Large intestine (tissue), 12 donors: Measurements from ENCODE around the gene DFFA. TPM values are rescaled to one million over a fixed set of nuclear protein-coding genes. Genes with fewer than 3 reads are reported as not detected.

ENCODE experiments used
- DNase-seq, 2 donors: peaks; one replicate each; pipeline versions ENCODE4 v3.0.0 to v3.0.0-alpha.2; 2013
- H3K27ac ChIP-seq: one replicate; pipeline ENCODE4 v1.5.1; 2013; ENCODE audit warnings: low read length
- H3K27me3 ChIP-seq: 2 replicates; pipeline ENCODE4 v1.6.1; 2013; ENCODE audit warnings: low read length; ENCODE audit not compliant: control insufficient read depth, insufficient read depth
- H3K36me3 ChIP-seq: 2 replicates; pipeline ENCODE4 v1.6.1; 2013; ENCODE audit warnings: low read length; ENCODE audit not compliant: control insufficient read depth, insufficient read depth
- H3K4me1 ChIP-seq: one replicate; pipeline ENCODE4 v1.6.1; 2013; ENCODE audit warnings: low read length; ENCODE audit not compliant: control insufficient read depth, insufficient read depth
- H3K4me3 ChIP-seq: one replicate; pipeline ENCODE4 v1.5.1; 2013; ENCODE audit warnings: low read length
- H3K9me3 ChIP-seq: one replicate; pipeline ENCODE4 v1.6.1; 2013; ENCODE audit warnings: mild to moderate bottlenecking, low read depth, low read length, moderate library complexity; ENCODE audit not compliant: control insufficient read depth
- WGBS: methylation state at CpG from one replicate; pipeline ENCODE4 v1.1.5; 2013; ENCODE audit warnings: low lambda C conversion rate; ENCODE audit not compliant: insufficient coverage; 5-methylcytosine and 5-hydroxymethylcytosine counted together
- long read RNA-seq, 11 donors: transcript quantifications; one replicate each; lab custom pipeline, GENCODE V29; 2026
- polyA plus RNA-seq: library from polyadenylated mRNA; unstranded; fragments of 120-200 nt; gene quantifications from one replicate; pipeline ENCODE4 v1.2.1, GENCODE V29; 2013

Gene DFFA, protein sequence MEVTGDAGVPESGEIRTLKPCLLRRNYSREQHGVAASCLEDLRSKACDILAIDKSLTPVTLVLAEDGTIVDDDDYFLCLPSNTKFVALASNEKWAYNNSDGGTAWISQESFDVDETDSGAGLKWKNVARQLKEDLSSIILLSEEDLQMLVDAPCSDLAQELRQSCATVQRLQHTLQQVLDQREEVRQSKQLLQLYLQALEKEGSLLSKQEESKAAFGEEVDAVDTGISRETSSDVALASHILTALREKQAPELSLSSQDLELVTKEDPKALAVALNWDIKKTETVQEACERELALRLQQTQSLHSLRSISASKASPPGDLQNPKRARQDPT
- polyA plus RNA-seq: 29.3 TPM
- long read RNA-seq, donor 1, full-length matches to known transcripts: 9 of 9 reads
- long read RNA-seq, donor 1, partial matches to known transcripts: 0 of 9 reads
- long read RNA-seq, donor 1, other reads (novel, unspliced or antisense): 0 of 9 reads
- long read RNA-seq, donor 2, full-length matches to known transcripts: 16 of 31 reads
- long read RNA-seq, donor 2, partial matches to known transcripts: 15 of 31 reads
- long read RNA-seq, donor 2, other reads (novel, unspliced or antisense): 0 of 31 reads
- long read RNA-seq, donor 3: 0 reads
- long read RNA-seq, donor 4, partial matches to known transcripts: 0 of 1 reads
- long read RNA-seq, donor 4, other reads (novel, unspliced or antisense): 0 of 1 reads
- long read RNA-seq, donor 5, full-length matches to known transcripts: 7 of 7 reads
- long read RNA-seq, donor 5, partial matches to known transcripts: 0 of 7 reads
- long read RNA-seq, donor 5, other reads (novel, unspliced or antisense): 0 of 7 reads
- long read RNA-seq, donor 6, full-length matches to known transcripts: 16 of 16 reads
- long read RNA-seq, donor 6, partial matches to known transcripts: 0 of 16 reads
- long read RNA-seq, donor 6, other reads (novel, unspliced or antisense): 0 of 16 reads
- long read RNA-seq, donor 7, full-length matches to known transcripts: 9 of 9 reads
- long read RNA-seq, donor 7, partial matches to known transcripts: 0 of 9 reads
- long read RNA-seq, donor 7, other reads (novel, unspliced or antisense): 0 of 9 reads
- long read RNA-seq, donor 8, full-length matches to known transcripts: 27 of 64 reads
- long read RNA-seq, donor 8, partial matches to known transcripts: 21 of 64 reads
- long read RNA-seq, donor 8, other reads (novel, unspliced or antisense): 16 of 64 reads
- long read RNA-seq, donor 9, full-length matches to known transcripts: 9 of 9 reads
- long read RNA-seq, donor 9, partial matches to known transcripts: 0 of 9 reads
- long read RNA-seq, donor 9, other reads (novel, unspliced or antisense): 0 of 9 reads
- long read RNA-seq, donor 10, full-length matches to known transcripts: 14 of 14 reads
- long read RNA-seq, donor 10, partial matches to known transcripts: 0 of 14 reads
- long read RNA-seq, donor 10, other reads (novel, unspliced or antisense): 0 of 14 reads
- long read RNA-seq, donor 11, full-length matches to known transcripts: 13 of 13 reads
- long read RNA-seq, donor 11, partial matches to known transcripts: 0 of 13 reads
- long read RNA-seq, donor 11, other reads (novel, unspliced or antisense): 0 of 13 reads

DNA sequence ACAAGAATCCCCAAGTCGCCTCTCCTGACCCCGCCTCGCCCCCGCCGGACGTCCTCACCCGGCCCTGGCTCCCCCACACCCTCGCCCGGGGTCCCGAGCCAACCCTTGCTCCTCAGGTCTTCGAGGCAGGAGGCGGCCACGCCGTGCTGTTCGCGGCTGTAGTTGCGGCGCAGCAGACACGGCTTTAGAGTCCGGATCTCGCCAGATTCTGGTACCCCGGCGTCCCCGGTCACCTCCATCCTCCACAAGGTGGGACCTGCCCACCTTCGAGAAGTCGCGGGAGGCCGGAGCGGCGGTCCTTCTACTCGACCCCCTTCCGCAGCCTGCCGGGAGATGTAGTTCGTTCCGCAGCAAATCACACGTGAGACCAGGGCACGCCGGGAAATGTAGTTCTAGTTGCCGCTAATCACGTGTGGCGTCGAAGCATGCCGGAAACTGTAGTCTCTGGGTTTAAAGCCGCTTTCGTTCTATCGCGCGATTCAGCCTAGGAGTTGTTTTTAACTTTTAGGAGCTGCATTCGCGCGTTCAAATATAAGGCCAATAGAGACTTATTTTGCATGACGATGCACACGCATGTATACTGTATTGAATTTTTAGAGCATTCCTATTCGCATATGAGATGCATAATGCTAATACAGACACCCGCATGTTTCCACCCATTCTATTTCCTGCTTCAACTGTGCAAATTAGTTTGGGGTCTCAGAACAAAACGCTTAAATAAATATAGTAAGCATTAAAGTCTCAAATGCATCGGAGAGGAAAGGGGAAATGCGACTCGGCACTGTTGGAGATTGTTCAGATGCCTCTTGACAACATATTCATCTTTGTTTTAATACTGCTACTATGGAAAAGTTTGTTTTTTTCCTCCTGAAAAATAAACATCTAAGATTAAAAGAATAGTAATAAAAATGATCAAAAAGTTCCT lies at the start of gene DFFA:
Gene DFFA (minus strand): TSS at position 310 of the 925 bp plus-strand sequence. CDS start 71 bp downstream, at position 239.
- Histone ChIP-seq H3K27me3 (no peaks in the 10 kb centered on the region), H3K36me3 (peaks cover 18% of the 10 kb centered on the region), H3K27ac (peak within 1 kb of the TSS; percentile 51), H3K4me3 (peak within 1 kb of the TSS; percentile 71), H3K9me3 (no peaks in the 10 kb centered on the region), H3K4me1 (peaks cover 17% of the 10 kb centered on the region)
- peak; percentile 96 to 97 for DNase-seq
- no CpG with 5 or more reads among the region's 59 CpGs for WGBS

DNA sequence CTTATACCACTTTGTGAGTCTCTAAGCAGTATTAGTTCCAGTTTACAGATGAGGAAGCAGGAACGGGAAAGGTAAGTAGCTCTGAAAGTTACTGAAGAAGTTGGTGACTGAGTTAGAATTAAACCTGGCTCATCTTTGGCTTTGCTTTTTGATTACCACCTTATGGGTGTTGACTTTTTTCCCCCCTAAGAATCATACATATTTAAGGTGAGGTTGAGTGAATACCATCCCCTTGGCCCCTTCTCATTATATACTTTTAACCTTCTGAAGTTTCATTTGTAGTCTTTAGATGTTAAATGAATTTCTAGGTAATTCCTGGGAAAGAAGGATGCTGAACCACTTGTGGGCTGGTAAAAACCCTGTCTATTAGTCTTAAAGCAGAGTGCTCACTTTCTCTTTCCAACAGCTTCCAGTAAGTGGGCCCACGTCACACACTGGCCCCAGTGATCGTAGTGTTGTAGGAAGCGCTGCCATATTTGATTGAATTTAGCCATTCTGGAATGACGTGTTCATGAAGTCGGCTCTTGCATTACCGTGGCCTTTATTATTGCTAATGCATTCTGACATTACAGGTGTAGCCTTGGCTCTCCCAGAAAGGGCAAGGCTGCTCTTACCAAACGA lies 49.3 kb upstream of the DFFA start:
- H3K9me3 ChIP-seq: no peaks in the 10 kb centered on the region
- peaks cover 5% of the 10 kb centered on the region for H3K4me1 ChIP-seq
- DNase-seq: no peak
- no peak overlapping the region for H3K4me3 ChIP-seq
- WGBS: no CpG with 5 or more reads among the region's 8 CpGs
- no peak overlapping the region for H3K27ac ChIP-seq
- no peaks in the 10 kb centered on the region for H3K36me3 ChIP-seq
- H3K27me3 ChIP-seq: no peaks in the 10 kb centered on the region

DNA sequence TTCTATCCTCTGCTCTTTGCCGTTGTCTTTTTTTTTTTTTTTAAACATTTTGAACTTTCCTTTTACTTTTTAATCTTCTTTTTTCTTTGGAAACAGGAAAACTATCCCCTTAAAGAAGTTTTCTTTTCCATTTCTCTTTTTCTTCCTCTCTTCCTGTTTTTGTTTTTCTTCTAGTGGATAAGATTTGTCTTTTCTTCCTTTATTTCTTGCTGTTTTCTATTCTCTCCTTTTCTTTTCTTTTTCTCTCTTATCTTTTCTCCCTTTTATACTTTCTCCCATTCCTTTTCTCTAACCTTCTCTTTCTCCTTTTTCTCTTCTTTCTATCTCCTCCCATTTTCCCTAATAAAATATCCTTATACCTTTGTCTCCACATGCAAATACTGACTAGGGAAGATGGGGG lies 48.6 kb upstream of the DFFA start:
- WGBS: 88% methylated on average over 1 of the region's 1 CpG

DNA sequence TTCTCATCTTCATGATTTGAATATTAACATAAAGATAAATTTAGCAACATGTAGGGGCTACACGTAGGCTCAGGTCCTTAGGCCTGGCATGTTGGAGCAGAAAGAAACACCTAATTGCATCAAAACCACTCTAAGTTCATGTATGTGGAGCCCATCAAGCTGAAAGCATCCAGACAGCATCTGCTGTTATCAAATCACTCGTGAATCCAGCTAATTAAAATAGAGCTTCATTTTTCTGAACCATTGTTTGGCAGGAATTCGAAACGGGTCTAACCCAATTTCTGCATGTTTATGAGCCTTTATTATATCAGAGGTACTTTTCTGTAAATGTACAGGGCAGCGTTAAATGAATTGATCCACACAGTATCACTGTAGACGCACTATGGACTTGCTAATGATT lies 48.2 kb upstream of the DFFA start:
- no peak overlapping the region for H3K4me3 ChIP-seq
- no peaks in the 10 kb centered on the region for H3K9me3 ChIP-seq
- WGBS: 90% methylated on average over 2 of the region's 6 CpGs
- no peaks in the 10 kb centered on the region for H3K36me3 ChIP-seq
- peaks cover 5% of the 10 kb centered on the region for H3K4me1 ChIP-seq
- no peaks in the 10 kb centered on the region for H3K27me3 ChIP-seq
- no peak overlapping the region for H3K27ac ChIP-seq
- DNase-seq: no peak

More for the DNA sequence above, 48.6 kb upstream of the DFFA start:
- Histone ChIP-seq H3K27me3 (no peaks in the 10 kb centered on the region), H3K27ac (no peak overlapping the region), H3K4me3 (no peak overlapping the region), H3K9me3 (no peaks in the 10 kb centered on the region), H3K4me1 (peaks cover 5% of the 10 kb centered on the region), H3K36me3 (no peaks in the 10 kb centered on the region)
- DNase-seq: no peak

DNA sequence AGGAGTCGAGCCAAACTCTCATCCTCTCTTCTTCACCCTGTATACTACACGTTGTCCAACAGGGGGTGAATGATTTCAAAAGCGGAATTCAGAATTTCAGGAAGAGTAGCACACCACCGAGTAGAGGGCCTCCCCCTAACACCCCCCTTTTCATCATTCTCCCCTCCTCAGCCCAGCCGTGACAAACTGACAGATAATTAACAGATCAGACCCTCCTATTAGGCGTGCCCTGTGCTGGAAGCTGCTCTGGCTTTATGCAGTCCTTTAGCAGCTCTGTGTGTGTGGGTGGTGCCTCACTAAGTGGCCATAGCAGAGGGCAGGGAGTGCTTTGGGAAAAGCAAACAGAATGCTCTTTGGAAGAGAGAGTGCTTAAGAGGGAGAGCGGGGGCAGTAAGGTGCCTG lies 46.7 kb upstream of the DFFA start:
- Histone ChIP-seq H3K4me3 (no peak overlapping the region), H3K4me1 (peaks cover 7% of the 10 kb centered on the region), H3K9me3 (no peaks in the 10 kb centered on the region), H3K27me3 (no peaks in the 10 kb centered on the region), H3K36me3 (no peaks in the 10 kb centered on the region), H3K27ac (no peak overlapping the region)
- WGBS: no CpG with 5 or more reads among the region's 7 CpGs
- DNase-seq: no peak

DNA sequence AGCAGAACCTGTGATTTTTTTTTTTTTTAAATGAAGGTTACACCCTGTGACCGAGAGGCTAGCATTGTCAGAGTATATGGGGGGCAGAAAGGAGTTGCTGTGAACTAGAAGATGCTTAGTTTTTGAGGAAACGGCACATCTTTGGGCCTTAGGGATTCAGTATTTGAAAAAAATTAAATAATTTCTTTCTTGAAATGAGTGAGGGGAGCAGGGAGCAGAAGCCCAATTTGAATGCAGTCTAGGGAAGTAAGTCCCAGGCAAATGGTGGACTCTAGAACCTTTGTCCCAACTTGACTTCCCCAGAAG lies 45.3 kb upstream of the DFFA start:
- no peaks in the 10 kb centered on the region for H3K27me3 ChIP-seq
- H3K9me3 ChIP-seq: no peaks in the 10 kb centered on the region
- H3K27ac ChIP-seq: no peak overlapping the region
- H3K4me3 ChIP-seq: no peak overlapping the region
- no peaks in the 10 kb centered on the region for H3K36me3 ChIP-seq
- peaks cover 7% of the 10 kb centered on the region for H3K4me1 ChIP-seq
- WGBS: no CpG with 5 or more reads among the region's 2 CpGs
- no peak for DNase-seq

DNA sequence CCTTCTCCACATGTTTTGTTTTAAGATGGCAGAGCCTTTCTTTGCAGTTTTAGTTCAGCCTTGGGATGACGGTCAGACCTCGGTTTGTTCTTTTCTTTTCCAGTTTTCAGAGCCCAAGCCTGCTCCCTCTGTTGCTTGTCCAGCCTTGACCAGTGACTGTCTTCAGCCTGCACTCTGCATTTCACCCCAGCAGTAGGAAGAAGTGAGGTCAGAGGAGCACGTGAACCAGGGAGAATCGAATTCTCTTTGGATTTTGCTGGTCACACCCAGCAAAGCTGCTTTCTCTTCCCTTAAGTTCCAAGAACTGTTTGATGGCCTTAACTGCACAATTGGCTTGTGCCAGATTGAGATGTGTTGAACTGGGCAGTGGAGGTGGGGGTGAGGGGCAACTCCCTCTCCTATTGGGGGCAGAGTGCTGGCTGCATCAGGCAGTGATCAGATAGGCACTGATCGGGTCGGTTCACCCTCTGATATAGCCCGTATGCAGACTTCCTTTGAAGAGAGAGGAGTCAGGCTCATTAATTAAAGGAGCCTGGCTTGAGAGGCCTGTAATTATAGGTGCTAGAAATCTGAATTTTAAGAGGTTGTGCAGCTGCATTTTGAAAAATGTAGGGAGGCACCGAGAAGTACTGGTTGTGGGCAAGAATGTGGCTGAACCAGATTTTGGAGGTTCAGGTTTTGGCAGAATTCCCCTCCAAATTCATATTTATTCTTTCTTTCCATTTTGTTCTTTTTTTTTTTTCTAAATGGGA lies 44.8 kb upstream of the DFFA start:
- no peak overlapping the region for H3K4me3 ChIP-seq
- no peak for DNase-seq
- no peaks in the 10 kb centered on the region for H3K27me3 ChIP-seq
- H3K9me3 ChIP-seq: no peaks in the 10 kb centered on the region
- no peak overlapping the region for H3K27ac ChIP-seq
- H3K36me3 ChIP-seq: no peaks in the 10 kb centered on the region
- WGBS: no CpG with 5 or more reads among the region's 8 CpGs
- H3K4me1 ChIP-seq: peaks cover 10% of the 10 kb centered on the region

DNA sequence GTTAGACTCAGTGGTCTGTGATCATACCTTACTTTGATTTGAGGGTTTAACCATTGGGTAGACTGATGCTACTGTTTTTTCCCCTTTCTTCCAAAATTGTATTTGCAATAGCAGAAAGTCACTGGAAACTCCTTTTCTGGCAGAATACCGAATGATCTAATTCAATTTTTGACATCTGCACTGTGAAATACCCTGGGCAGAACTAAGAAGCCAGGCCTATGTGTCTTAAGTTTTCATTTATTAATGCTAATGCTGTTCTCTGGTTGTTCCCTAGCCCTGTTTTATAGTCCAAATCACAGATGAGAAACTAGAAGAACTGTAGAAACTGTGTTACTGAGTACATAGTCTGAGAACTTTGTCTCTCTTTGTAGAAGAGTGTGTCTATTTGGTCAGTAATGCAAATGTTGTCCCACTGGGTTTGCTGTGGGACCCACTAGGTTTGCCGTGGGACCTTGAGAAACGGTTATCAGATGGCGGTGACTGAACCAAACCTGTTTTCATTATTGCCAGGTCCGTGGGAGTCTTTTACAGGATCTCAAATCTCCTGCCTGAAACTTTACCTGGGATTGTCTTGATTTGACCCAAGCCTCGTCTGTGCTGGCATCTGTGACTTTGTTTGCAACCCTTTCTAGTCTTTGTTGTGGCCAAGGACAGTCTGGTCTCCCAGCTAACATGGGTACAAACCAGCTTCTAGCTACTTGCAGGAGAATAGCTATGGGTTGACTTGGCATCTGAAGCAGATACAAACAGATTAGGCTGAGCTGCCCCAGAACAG lies 43.8 kb upstream of the DFFA start:
- no peak for DNase-seq
- H3K36me3 ChIP-seq: no peaks in the 10 kb centered on the region
- WGBS: no CpG with 5 or more reads among the region's 6 CpGs
- no peak overlapping the region for H3K4me3 ChIP-seq
- no peaks in the 10 kb centered on the region for H3K27me3 ChIP-seq
- no peak overlapping the region for H3K27ac ChIP-seq
- no peaks in the 10 kb centered on the region for H3K9me3 ChIP-seq
- H3K4me1 ChIP-seq: peaks cover 19% of the 10 kb centered on the region
